Esophagus muscularis mucosa (tissue), 4 donors: ENCODE data around the gene ACAA1.

ENCODE experiments used
- EP300 ChIP-seq: sonication (generic); formaldehyde crosslinking; IDR thresholded peaks from one replicate; pipeline ENCODE4 v1.6.1; 2017; ENCODE audit warnings: antibody characterized with exemption
- POLR2A ChIP-seq: fragments of 450-650 bp; IDR thresholded peaks from one replicate; pipeline ENCODE4 v1.6.1; 2017; ENCODE audit warnings: antibody characterized with exemption, moderate library complexity, mild to moderate bottlenecking, low read depth
- POLR2AphosphoS5 ChIP-seq, 2 donors: sonication (generic); formaldehyde crosslinking; IDR thresholded peaks; one replicate each; pipeline ENCODE4 v1.6.1; 2017; ENCODE audit warnings: antibody characterized with exemption in 2 of 2
- TF ChIP-seq, protein P1 (sequence below), 3 experiments: fragments of 200-600 bp in 2 of 3; fragments of 450-650 bp in 1 of 3; sonication (generic) in 2 of 3; IDR thresholded peaks; one replicate each; pipeline ENCODE4 v1.5.1; 2017 to 2019; ENCODE audit warnings: antibody characterized with exemption in 3 of 3, mild to moderate bottlenecking in 2 of 3, moderate library complexity in 1 of 3

DNA sequence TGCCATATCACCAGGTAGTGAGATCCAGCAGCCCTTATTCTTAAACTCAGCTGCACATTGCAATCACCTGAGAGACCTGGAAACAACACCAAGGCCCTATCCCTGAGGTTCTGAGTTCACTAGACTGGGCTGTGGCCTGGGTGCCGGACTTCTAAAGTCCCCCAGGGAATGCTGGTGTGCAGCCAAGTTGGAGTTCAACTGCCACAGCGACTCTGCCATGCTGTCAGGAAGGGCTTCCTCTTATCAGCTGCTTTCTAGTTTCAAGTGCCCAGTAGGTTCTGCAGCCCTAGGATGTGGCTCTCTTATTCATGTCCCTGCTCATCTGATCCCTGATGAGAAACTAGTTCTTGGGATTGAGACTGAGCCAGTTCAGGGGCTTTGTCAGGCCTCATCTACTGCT lies 47.8 kb downstream of the ACAA1 start:
- TF ChIP-seq, protein P1, sequence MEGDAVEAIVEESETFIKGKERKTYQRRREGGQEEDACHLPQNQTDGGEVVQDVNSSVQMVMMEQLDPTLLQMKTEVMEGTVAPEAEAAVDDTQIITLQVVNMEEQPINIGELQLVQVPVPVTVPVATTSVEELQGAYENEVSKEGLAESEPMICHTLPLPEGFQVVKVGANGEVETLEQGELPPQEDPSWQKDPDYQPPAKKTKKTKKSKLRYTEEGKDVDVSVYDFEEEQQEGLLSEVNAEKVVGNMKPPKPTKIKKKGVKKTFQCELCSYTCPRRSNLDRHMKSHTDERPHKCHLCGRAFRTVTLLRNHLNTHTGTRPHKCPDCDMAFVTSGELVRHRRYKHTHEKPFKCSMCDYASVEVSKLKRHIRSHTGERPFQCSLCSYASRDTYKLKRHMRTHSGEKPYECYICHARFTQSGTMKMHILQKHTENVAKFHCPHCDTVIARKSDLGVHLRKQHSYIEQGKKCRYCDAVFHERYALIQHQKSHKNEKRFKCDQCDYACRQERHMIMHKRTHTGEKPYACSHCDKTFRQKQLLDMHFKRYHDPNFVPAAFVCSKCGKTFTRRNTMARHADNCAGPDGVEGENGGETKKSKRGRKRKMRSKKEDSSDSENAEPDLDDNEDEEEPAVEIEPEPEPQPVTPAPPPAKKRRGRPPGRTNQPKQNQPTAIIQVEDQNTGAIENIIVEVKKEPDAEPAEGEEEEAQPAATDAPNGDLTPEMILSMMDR (IDR thresholded peaks at IDR 0.05), result no peak
- TF ChIP-seq POLR2A (no peak), EP300 (no peak), POLR2AphosphoS5 (IDR thresholded peaks at IDR 0.05) (no peak)
